A673 (cell line): ENCODE measurements around the gene SLC22A3. TPM values are rescaled to one million over a fixed set of nuclear protein-coding genes. Genes with fewer than 3 reads are reported as not detected.
"Not testable (repeated sequence)": the region's sequence is repeated elsewhere in the genome, so short reads cannot be mapped to it uniquely, and the experiment has no call there.

ENCODE experiments used
- BruUV-seq: library from RNA; stranded (reverse); fragments of 400-500 nt; replicated peaks from 2 replicates; lab custom pipeline; 2021; lab: Mats Ljungman, UMichigan
- CTCF ChIA-PET: fragments of 300-600 bp; sonication (Branson Sonifier 250); formaldehyde crosslinking; loops from one replicate; lab custom pipeline; 2022; ENCODE audit warnings: antibody characterized with exemption; lab: Charles Lee
- POLR2A ChIA-PET: fragments of 300-600 bp; sonication (Branson Sonifier 250); formaldehyde crosslinking; loops from one replicate; lab custom pipeline; 2022; ENCODE audit warnings: antibody characterized with exemption; ENCODE audit not compliant: low non-redundant PET; lab: Charles Lee
- DNase-seq: peaks from one replicate; pipeline ENCODE4 v3.0.0-alpha.2; 2015; ENCODE audit warnings: low spot score
- H3K27ac ChIP-seq: fragments of 200-600 bp; sonication (generic); 2 replicates; pipeline ENCODE4 v1.5.1; 2016; ENCODE audit warnings: mixed run types, low read depth, mild to moderate bottlenecking, mixed read lengths, antibody characterized with exemption, low read length; ENCODE audit not compliant: poor library complexity, severe bottlenecking
- H3K27me3 ChIP-seq: fragments of 200-600 bp; sonication (generic); replicated peaks from 2 replicates; pipeline ENCODE4 v1.6.1; 2017; ENCODE audit warnings: mixed run types, low read depth, mild to moderate bottlenecking, mixed read lengths, antibody characterized with exemption, low read length; ENCODE audit not compliant: insufficient read depth, poor library complexity
- H3K36me3 ChIP-seq: fragments of 200-600 bp; sonication (generic); 2 replicates; pipeline ENCODE4 v1.6.1; 2016; ENCODE audit warnings: mixed run types, mild to moderate bottlenecking, mixed read lengths, antibody characterized with exemption, low read length; ENCODE audit not compliant: insufficient read depth, poor library complexity, severe bottlenecking
- H3K4me1 ChIP-seq: fragments of 200-600 bp; sonication (generic); 2 replicates; pipeline ENCODE4 v1.6.1; 2017; ENCODE audit warnings: mixed run types, mild to moderate bottlenecking, mixed read lengths, antibody characterized with exemption, low read length; ENCODE audit not compliant: insufficient read depth, poor library complexity, severe bottlenecking
- H3K4me3 ChIP-seq: fragments of 200-600 bp; sonication (generic); 2 replicates; pipeline ENCODE4 v1.5.1; 2016; ENCODE audit warnings: low read depth, mixed run types, mild to moderate bottlenecking, mixed read lengths, low read length; ENCODE audit not compliant: poor library complexity, severe bottlenecking
- H3K9me3 ChIP-seq: fragments of 200-600 bp; sonication (generic); 2 replicates; pipeline ENCODE4 v1.6.1; 2016; ENCODE audit warnings: mixed run types, low read depth, mild to moderate bottlenecking, mixed read lengths, antibody characterized with exemption, low read length; ENCODE audit not compliant: poor library complexity, severe bottlenecking
- EZH2 ChIP-seq: fragments of 200-600 bp; sonication (generic); IDR thresholded peaks from 2 replicates; pipeline ENCODE4 v1.6.1; 2017; ENCODE audit warnings: borderline replicate concordance, low read depth, mild to moderate bottlenecking, mixed read lengths, antibody characterized with exemption, low read length; ENCODE audit not compliant: poor library complexity, severe bottlenecking
- intact Hi-C: fragments of 100-400 bp; cut with micrococcal nuclease; formaldehyde crosslinking; loops from one replicate; pipeline ENCODE4 v1.10.0; 2022; ENCODE audit not compliant: unreplicated experiment
- total RNA-seq: library from RNA; stranded (reverse); gene quantifications from 2 replicates; pipeline ENCODE4 v1.2.3, GENCODE V29; 2021
- TF ChIP-seq, protein P1 (sequence below): fragments of 300-800, 200-600 bp; sonication (generic); conservative IDR thresholded peaks from 2 replicates; pipeline ENCODE4 v1.5.1; 2017; ENCODE audit warnings: low read depth, mild to moderate bottlenecking, antibody characterized with exemption, low read length, moderate library complexity, mixed read lengths

SLC22A3 gene
- total RNA-seq, 1 experiment from 2014 or later: not detected

DNA sequence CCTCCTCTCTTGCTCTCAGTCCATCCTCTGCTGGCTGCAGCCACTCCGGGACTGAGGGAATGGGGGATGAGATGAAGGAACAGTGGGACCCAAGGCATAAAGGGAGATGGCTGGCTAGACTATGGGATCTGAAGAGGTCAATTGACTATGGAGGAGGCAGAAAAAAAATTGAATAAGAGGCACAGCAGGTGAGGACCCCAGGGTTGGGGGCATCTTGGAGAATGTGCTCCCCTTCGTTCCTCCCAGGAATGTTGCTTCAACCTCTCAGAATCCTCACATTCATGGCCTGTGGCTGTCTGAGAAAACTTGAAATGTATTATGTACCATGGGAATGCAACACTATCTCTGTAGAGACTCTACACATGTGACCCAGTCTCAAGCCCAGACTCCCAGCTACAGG, 121.0 kb downstream of the SLC22A3 start:
- ChIA-PET CTCF (no interaction called here), POLR2A (no interaction called here)
- Histone ChIP-seq H3K27ac (no peak overlapping the region), H3K4me3 (no peak overlapping the region), H3K27me3 (peaks cover 3% of the 10 kb centered on the region), H3K9me3 (no peaks in the 10 kb centered on the region), H3K36me3 (no peaks in the 10 kb centered on the region), H3K4me1 (no peaks in the 10 kb centered on the region)
- intact Hi-C loops: no loop called here
- BruUV-seq: no TSS peak
- no peak for DNase-seq
- TF ChIP-seq EZH2: no peak

DNA sequence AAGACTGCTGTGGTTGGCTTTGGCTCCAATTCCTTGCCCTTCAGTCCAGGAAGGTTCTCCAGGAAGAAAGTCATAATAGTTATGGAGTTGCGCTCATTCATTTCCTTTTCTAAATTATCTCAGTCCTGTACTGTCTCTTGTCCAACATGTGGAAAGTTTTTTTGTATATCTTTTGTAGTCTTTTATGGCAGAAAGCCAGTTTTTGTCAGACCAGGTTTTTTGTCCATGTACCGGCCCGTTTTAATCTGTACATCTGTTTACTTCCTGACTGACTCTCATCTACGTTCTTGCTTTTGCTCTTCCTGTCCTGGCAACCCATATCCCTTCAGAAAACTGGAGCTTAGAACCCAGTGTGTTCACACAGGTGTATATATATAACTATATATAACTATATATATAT, 127.9 kb downstream of the SLC22A3 start:
- H3K27ac ChIP-seq, POLR2A ChIA-PET, BruUV-seq, DNase-seq, H3K9me3 ChIP-seq, intact Hi-C loops, H3K36me3 ChIP-seq, CTCF ChIA-PET, H3K4me1 ChIP-seq, H3K27me3 ChIP-seq, H3K4me3 ChIP-seq: not testable (repeated sequence)

DNA sequence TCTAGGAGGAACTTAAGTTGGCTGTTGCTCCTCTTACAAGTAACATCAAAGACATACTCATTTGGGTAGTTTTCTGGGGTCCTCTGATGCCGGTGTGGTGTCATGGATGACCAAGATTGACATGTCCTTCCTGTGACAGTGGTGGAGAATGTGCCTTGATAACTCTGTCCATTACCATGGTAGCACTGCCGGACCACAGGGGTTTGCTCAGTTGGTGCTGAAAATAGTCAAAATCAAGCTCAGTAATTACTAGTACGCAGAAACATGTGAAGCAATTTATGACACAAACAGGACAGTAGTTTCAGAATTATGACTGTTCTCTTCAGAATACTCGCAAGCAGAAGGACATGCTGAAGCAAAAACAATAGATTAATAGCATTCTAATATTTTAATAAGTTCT, 128.9 kb downstream of the SLC22A3 start:
- H3K9me3 ChIP-seq, H3K4me3 ChIP-seq, DNase-seq, intact Hi-C loops, POLR2A ChIA-PET, H3K27me3 ChIP-seq, BruUV-seq, CTCF ChIA-PET, H3K36me3 ChIP-seq, H3K27ac ChIP-seq, H3K4me1 ChIP-seq: not testable (repeated sequence)

DNA sequence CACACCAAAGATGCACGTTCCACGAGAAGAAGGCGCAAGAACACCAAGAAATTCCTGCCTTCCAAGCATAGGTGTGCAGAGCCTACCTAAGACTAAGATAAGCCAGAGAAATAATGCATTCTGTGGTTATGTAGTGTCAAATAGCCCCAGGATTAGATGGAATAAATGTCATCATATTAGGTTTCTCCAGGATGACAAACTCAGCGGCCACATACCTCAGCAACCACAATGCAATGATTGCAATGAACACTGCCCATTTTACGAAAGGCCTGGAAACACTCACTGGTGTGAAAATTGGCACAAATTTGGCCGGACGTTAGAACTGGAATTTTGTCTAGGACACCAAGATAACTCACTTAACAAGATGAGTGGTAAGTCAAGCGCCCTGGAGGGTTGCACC, 129.7 kb downstream of the SLC22A3 start:
- Histone ChIP-seq H3K9me3 (no peaks in the 10 kb centered on the region), H3K27ac (no peak overlapping the region), H3K27me3 (peaks cover 6% of the 10 kb centered on the region), H3K4me3 (no peak overlapping the region), H3K36me3 (no peaks in the 10 kb centered on the region), H3K4me1 (no peaks in the 10 kb centered on the region)
- intact Hi-C loops: no loop called here
- ChIA-PET CTCF (no interaction called here), POLR2A (no interaction called here)
- TF ChIP-seq EZH2: no peak
- no peak for DNase-seq
- BruUV-seq: no TSS peak

DNA sequence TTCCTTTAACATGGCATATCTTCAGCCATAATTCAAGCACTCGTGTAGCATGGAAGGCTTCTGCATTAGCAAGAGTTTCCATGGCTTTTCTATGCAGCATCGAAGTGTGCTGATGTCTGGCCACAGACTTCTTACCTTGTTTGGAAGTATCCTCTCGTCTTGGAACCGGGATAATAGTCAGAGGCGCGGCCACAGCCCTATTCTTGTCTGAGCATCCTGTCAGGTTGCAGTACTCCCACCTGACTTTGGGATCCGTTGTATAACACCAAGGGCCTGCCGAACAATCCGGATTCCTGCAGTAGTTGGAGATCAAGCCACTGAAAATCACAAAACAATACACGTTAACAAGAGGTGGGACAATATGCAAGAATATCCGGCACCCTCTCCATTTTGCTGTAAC, 138.9 kb downstream of the SLC22A3 start:
- DNase-seq: no peak
- no peak overlapping the region for H3K27ac ChIP-seq
- CTCF ChIA-PET: no interaction called here
- BruUV-seq: no TSS peak
- H3K9me3 ChIP-seq: no peaks in the 10 kb centered on the region
- no peaks in the 10 kb centered on the region for H3K4me1 ChIP-seq
- no peak for TF ChIP-seq EZH2
- TF ChIP-seq, protein P1, sequence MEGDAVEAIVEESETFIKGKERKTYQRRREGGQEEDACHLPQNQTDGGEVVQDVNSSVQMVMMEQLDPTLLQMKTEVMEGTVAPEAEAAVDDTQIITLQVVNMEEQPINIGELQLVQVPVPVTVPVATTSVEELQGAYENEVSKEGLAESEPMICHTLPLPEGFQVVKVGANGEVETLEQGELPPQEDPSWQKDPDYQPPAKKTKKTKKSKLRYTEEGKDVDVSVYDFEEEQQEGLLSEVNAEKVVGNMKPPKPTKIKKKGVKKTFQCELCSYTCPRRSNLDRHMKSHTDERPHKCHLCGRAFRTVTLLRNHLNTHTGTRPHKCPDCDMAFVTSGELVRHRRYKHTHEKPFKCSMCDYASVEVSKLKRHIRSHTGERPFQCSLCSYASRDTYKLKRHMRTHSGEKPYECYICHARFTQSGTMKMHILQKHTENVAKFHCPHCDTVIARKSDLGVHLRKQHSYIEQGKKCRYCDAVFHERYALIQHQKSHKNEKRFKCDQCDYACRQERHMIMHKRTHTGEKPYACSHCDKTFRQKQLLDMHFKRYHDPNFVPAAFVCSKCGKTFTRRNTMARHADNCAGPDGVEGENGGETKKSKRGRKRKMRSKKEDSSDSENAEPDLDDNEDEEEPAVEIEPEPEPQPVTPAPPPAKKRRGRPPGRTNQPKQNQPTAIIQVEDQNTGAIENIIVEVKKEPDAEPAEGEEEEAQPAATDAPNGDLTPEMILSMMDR: no peak
- H3K36me3 ChIP-seq: no peaks in the 10 kb centered on the region
- H3K27me3 ChIP-seq: no peaks in the 10 kb centered on the region
- POLR2A ChIA-PET: no interaction called here
- no peak overlapping the region for H3K4me3 ChIP-seq
- intact Hi-C loops: no loop called here
